Lower leg skin (tissue), 4 donors: ENCODE results near the gene VAV3. TPM values are rescaled to one million over a fixed set of nuclear protein-coding genes. Genes with fewer than 3 reads are reported as not detected.

Experiments
- DNase-seq, 2 donors: peaks; one replicate each; pipeline ENCODE4 v3.0.0-alpha.2; 2019; ENCODE audit warnings: low spot score in 2 of 2
- H3K4me3 ChIP-seq: fragments of 200-600 bp; sonication (generic); 2 replicates; pipeline ENCODE4 v1.5.1; 2017; ENCODE audit warnings: mild to moderate bottlenecking, low read depth; ENCODE audit not compliant: poor library complexity, severe bottlenecking
- POLR2A ChIP-seq, 2 donors: fragments of 450-650 bp; IDR thresholded peaks; one replicate each; pipeline ENCODE4 v1.6.1; 2016 to 2017; ENCODE audit warnings: antibody characterized with exemption in 2 of 2, mild to moderate bottlenecking in 1 of 2, moderate library complexity in 1 of 2
- WGBS, 2 donors: methylation state at CpG; one replicate each; pipeline ENCODE4 v1.1.5; 2018; 5-methylcytosine and 5-hydroxymethylcytosine counted together
- intact Hi-C: fragments of 100-400 bp; cut with DNase I; formaldehyde crosslinking; loops from one replicate; pipeline ENCODE4 v1.15.0; 2023; ENCODE audit warnings: low total_unique reads
- total RNA-seq, 4 donors: library from RNA; depleted of rRNA; stranded (reverse); fragments of >200 nt; gene quantifications; one replicate each; pipeline ENCODE4 v1.1.0, GENCODE V29; 2016
- TF ChIP-seq, protein P1 (sequence below), 3 donors: fragments of 450-650 bp; IDR thresholded peaks; one replicate each; pipeline ENCODE4 v1.5.1; 2016; ENCODE audit warnings: antibody characterized with exemption in 3 of 3, mild to moderate bottlenecking in 3 of 3, moderate library complexity in 2 of 3

VAV3 gene
- total RNA-seq, 4 donors from 2014 or later, result 102 to 200 (median 147) TPM

DNA sequence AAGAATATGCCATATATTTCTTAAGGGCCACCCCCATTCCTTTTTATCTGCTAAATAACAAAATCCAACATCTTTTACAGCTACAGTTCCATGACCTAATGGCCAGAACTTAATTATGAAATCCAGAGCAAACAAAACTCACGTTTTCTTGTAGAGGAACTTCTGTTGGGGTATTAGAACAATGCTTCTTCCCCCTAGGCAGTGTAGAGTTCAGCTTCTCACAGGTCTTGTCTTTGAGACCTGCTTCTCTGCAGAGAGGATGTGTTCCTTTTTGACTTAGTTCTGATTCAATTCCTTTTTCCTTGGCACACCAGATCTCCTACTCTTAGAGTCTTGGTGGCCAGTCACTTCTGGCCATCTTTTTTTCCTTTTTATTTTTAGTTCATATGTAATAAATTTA, 22.2 kb downstream of the VAV3 start:
- 69 to 91% methylated on average over 1 of the region's 1 CpG for WGBS, 2 donors
- TF ChIP-seq, protein P1, sequence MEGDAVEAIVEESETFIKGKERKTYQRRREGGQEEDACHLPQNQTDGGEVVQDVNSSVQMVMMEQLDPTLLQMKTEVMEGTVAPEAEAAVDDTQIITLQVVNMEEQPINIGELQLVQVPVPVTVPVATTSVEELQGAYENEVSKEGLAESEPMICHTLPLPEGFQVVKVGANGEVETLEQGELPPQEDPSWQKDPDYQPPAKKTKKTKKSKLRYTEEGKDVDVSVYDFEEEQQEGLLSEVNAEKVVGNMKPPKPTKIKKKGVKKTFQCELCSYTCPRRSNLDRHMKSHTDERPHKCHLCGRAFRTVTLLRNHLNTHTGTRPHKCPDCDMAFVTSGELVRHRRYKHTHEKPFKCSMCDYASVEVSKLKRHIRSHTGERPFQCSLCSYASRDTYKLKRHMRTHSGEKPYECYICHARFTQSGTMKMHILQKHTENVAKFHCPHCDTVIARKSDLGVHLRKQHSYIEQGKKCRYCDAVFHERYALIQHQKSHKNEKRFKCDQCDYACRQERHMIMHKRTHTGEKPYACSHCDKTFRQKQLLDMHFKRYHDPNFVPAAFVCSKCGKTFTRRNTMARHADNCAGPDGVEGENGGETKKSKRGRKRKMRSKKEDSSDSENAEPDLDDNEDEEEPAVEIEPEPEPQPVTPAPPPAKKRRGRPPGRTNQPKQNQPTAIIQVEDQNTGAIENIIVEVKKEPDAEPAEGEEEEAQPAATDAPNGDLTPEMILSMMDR (IDR thresholded peaks at IDR 0.05), result no peak
- TF ChIP-seq POLR2A (IDR thresholded peaks at IDR 0.05), result no peak

DNA sequence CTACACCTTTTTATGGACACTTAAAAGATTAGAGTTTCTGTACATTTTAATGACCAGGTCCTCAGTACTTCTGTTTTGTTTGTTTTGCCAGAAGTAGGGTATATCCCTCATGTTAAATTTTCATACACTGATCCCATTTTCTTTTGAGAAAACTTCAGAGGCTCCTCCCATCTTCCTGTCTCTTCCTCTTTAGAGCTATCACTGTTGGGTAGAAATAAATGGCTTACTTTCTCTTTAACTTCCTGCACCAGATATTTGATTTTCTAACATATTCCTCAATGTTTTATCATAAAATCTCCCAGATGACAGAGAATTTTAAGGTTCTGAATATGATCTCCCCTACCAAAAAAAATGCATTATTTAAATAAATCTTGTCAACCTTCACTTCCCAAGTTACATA, 23.4 kb downstream of the VAV3 start:
- DNase-seq, result no peak

More for the DNA sequence above, 22.2 kb downstream of the VAV3 start:
- intact Hi-C loops, result no loop called here
- H3K4me3 ChIP-seq, result no peak overlapping the region
- DNase-seq, result no peak

DNA sequence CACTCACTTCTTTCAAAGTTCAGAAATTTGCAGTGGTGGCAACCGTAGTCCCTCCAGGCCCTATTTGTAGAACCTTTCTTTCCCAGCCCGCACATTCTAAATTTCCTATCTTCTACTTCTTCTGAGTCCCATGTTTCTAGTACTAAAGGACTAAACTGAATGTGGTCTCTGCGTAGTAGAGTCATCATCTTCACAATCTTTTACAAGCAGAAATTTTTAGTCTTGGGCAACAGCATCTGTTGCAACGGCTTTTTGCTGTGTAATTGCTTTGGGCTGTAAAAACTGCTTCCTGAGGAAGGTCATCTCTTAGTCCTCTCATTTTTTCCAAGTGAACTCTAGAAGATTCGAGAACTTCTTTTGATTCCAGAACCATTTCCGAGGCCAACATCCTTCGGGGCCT, 23.9 kb downstream of the VAV3 start:
- TF ChIP-seq POLR2A (IDR thresholded peaks at IDR 0.05), result no peak
- TF ChIP-seq, protein P1 (IDR thresholded peaks at IDR 0.05), result no peak
- intact Hi-C loops, result no loop called here
- 68 to 74% methylated on average over 7 of the region's 7 CpGs for whole genome bisulfite sequencing, 2 donors
- H3K4me3 ChIP-seq, result no peak overlapping the region
- peak in 1 of 2 donors; percentile 55 for DNase-seq

More for the DNA sequence above, 23.4 kb downstream of the VAV3 start:
- H3K4me3 ChIP-seq, result no peak overlapping the region
- intact Hi-C loops, result no loop called here
- TF ChIP-seq, protein P1 (IDR thresholded peaks at IDR 0.05), result no peak
- no peak for TF ChIP-seq POLR2A (IDR thresholded peaks at IDR 0.05)

DNA sequence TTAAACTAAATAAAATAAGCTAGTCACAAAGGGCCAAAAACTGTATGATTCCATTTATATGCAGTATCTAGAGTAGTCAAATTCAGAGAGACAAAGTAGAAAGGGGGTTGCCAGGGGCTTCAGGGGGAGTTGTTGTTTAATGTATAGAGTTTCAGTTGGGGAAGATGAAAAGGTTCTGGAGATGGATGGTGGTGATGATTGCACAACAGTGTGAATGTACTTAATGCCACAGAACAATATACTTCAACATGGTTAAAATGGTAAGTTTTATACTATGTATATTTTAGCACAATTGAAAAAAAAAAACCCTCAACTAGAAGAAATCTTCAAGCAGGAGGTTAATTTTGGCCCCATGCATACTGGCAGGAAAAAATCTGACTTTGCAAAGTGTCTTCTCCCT, 24.3 kb downstream of the VAV3 start:
- TF ChIP-seq, protein P1 (IDR thresholded peaks at IDR 0.05), result no peak
- TF ChIP-seq POLR2A (IDR thresholded peaks at IDR 0.05), result no peak
- H3K4me3 ChIP-seq, result no peak overlapping the region
- intact Hi-C loops, result no loop called here
- no peak for DNase-seq

DNA sequence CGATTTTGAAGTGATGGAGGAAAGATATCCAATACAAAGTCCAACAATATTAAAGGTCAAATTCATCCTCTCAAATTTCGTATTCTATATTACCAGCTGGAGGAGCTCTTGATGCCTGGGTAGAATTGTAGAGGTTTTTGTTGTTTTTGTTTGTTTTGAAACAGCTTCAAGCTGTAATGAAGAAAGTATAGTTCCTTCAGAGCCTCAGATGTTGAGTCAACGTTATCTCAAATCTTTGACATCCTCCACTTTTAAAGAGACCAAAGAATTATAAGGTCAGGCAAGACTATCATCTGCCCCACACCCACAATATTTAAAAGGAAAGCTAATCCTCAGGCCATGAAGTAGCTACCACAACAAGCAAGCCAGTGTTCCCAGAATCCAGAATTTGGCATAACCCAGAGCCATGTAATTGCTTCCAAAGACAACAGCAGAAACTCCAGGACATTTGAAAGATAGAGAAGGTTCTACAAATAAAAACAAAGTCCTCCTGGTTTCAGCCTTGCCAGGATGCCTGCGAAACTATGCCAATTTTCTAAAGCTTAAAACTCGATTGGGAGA, 24.9 kb downstream of the VAV3 start:
- no peak for DNase-seq
- H3K4me3 ChIP-seq, result no peak overlapping the region
- TF ChIP-seq, protein P1 (IDR thresholded peaks at IDR 0.05), result no peak
- WGBS, 2 donors, result 66 to 77% methylated on average over 5 of the region's 5 CpGs
- intact Hi-C loops, result no loop called here

DNA sequence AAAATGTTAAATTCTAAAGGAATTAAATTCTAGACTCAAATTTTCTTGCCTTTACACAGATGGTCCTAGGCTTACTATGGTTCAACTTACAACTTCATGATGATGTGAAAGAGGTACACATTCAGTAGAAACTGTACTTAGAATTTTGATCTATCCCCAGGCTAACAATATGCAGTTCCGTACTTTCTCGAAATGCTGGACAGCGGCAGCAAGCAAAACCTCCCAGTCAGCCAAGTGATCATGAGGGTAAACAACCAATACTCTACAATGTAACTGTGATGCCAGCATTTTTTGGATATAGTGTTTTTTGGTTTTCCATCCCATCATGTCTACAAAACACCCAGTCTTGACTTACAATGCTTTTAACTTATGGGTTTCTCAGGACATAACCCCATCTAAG, 25.7 kb downstream of the VAV3 start:
- TF ChIP-seq POLR2A (IDR thresholded peaks at IDR 0.05), result no peak
- TF ChIP-seq, protein P1 (IDR thresholded peaks at IDR 0.05), result no peak
- no peak for DNase-seq
- H3K4me3 ChIP-seq, result no peak overlapping the region
- intact Hi-C loops, result no loop called here
- 94 to 98% methylated on average over 3 of the region's 3 CpGs for WGBS, 2 donors
